ENCODE measurements around the gene LYZL2.

DNA sequence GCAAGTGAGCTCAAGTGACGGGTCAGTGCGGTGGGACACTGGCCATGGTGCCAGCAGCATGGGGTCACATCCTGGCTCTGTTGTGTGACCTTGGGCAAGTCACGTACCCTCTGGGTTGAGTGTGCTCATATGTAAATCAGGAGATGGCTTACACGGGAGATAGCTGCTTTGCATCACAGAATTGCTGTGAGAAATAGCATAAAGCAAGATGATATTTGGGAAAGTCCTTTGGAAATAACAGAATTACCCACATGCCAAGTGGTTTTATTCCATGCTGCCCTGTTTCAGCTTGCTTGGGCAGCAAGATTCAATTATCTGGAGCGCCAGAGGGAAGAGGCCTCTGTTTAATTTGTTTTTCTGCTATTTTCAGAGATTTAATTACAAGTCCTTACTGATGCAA lies 48.9 kb downstream of the LYZL2 start:
- TF ChIP-seq, protein P1, sequence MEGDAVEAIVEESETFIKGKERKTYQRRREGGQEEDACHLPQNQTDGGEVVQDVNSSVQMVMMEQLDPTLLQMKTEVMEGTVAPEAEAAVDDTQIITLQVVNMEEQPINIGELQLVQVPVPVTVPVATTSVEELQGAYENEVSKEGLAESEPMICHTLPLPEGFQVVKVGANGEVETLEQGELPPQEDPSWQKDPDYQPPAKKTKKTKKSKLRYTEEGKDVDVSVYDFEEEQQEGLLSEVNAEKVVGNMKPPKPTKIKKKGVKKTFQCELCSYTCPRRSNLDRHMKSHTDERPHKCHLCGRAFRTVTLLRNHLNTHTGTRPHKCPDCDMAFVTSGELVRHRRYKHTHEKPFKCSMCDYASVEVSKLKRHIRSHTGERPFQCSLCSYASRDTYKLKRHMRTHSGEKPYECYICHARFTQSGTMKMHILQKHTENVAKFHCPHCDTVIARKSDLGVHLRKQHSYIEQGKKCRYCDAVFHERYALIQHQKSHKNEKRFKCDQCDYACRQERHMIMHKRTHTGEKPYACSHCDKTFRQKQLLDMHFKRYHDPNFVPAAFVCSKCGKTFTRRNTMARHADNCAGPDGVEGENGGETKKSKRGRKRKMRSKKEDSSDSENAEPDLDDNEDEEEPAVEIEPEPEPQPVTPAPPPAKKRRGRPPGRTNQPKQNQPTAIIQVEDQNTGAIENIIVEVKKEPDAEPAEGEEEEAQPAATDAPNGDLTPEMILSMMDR (conservative IDR thresholded peaks at IDR 0.05 in 1 of 2, IDR thresholded peaks at IDR 0.05 in 1 of 2; ENCODE audit: low read depth in 1 of 2, low read length in 2 of 2): no peak
- no peak for TF ChIP-seq EZH2 (IDR thresholded peaks at IDR 0.05; ENCODE audit: low read length, missing control alignments)
